HG03064 (cell line): Measurements from ENCODE around the gene CREB3L2.

Source experiments
- ATAC-seq: cut with Tn5 transposase; IDR thresholded peaks from one replicate; pipeline ENCODE4 v1.9.1; 2021; ENCODE audit warnings: low read depth; ENCODE audit not compliant: unreplicated experiment

Gene CREB3L2

GRCh38 chr7:137953665-137954470 is 48.0 kb downstream of the CREB3L2 start:
- ATAC-seq = no peak

GRCh38 chr7:137953043-137953664 is 48.7 kb downstream of the CREB3L2 start:
- no peak for ATAC-seq

DNA sequence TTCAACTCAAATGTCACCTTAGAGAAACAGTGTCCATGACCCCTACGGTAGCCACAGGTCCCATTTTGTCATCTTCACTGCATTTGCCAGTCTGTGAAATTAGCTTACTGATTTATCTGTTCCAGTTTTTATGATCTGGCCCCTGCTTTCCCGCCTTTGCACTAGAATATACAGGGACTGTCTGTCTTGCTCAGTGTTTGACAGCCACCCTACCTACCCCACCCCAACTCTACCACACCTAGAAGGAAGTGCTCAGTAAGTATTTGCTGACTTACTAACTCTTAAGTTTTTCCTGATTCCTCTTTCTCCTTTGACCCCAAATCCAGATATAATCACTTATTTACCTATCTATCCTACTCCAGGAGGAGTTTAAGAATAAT is 49.5 kb downstream of the CREB3L2 start:
- ATAC-seq = no peak

DNA sequence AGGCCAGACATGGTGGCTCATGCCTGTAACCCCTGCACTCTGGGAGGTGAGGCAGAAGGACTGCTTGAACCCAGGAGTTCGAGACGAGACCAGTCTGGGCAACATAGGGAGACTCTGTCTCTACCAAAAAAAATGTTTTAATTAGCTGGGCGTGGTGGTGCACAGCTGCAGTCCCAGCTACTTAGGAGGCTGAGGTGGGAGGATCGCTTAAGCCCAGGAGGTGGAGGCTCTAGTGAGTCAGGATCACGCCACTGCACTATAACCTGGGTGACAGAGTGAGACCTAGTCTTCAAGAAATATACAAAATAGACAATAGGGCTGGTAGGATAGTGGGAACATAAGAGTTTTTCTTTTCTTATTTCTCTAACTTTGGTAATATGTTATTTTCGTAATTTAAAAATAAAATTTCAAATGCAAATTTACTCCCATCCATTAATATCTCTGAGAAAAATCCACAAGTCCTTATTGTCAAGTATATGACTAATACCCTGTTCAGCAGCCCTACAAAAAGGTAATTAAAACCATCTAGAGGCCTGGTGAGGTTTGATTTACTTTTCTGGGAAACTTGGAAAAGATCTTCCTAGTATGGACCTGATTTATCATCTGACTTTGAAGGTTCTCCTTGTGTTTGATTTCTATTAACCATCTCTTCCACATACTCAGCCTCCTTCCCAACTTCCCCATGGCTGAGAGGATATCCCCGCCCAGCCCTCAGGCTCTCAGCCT is 50.0 kb downstream of the CREB3L2 start:
- no peak for ATAC-seq

- ATAC-seq = no peak
Measured at GRCh38 chr7:137950967-137951366, 50.9 kb downstream of the CREB3L2 start.

GRCh38 chr7:137950263-137950621 is 51.6 kb downstream of the CREB3L2 start:
- no peak for ATAC-seq

DNA sequence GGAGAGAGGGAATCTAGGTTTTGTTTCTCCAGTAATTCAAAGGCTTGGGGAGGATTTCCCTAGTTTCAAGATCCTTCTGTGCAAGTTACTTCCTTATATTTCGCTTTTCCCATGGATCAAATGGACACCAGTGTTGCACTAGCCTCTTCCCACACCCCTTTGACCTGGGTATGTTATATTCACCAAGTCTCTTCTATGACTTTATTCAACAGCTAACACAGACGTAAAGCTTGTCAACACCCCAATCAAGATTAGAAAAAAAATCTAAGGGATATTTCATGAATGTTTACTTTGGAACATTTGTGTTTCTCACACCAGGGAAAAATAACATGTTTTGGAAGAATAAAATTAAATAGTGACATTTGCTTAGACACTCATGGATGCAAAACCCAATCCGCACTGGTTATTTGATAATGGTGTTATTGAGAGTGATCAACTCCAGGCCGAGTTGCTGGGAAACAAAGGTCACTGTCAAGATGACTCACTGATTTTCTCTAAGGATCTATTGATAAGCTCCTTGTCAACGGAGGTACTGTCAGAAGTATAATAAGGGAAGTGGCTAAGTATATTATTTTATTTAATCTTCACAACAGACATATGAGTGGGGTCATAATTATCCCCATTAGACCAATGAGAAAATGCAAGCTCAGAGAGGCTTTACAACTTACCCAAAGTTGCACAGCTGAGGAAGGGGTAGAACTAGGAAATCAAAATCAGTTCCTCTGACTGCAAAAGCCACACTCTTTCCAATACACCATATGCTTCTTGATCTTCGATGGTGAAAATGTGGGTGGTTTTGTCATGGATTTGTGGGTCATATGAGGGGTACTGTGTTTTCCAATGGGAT is 52.2 kb downstream of the CREB3L2 start:
- no peak for ATAC-seq

- ATAC-seq = no peak
Measured at GRCh38 chr7:137948845-137949330, 53.0 kb downstream of the CREB3L2 start.

DNA sequence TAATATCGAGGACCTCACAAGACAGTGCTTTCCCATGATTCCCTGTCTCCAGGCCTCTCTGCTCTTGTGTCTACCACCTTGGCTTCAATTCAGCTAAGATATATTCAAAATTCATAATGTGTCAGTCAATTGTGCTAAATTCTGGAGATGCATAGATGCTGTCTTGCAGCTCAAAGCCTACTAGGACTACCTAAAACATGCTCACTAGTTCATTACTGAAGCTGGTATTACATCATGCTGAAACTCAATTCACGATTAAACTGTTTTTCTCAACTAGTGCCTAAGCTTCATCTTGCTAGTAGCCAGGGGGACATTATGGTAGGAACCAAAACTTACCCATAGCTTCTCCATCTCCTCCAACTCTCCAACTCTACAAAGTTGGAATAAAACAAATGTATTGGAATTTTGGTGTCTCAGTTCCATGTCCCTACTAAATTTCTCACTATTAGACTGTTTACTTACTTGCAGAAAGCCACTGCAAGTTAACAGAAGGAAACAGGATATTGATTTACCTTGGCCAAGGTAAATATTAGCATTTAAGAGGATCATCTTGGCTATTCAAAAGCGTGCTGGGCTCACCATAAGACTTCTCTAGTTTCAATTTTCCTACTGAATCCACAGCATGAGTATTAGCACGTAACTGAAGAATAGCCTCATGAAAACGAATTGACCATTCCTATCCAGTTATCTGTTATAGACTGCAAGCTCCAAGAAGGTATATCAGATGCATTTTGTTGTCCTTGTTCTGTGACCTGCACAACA is 53.6 kb downstream of the CREB3L2 start:
- ATAC-seq = no peak

- ATAC-seq = no peak
Measured at GRCh38 chr7:137947046-137947445, 54.8 kb downstream of the CREB3L2 start.

DNA sequence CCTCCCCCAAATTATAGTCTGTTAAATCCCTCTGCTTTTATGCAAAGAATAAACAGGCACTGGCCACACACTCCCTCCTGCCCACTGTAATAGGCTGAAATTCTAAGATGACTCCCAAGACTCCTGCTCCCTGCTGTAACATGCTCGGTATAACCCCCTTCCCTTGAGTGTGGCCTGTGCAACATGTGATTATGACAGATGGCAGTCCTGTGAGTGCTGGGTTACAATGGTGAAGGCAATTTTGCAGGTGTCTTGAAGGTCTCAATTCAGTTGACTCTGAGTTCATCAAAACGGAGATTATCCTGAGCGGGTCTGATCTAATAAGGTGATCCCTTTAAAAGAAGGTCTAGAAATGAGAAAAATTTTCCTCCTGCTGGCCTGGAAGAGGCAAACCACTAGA is 55.9 kb downstream of the CREB3L2 start:
- ATAC-seq = no peak

DNA sequence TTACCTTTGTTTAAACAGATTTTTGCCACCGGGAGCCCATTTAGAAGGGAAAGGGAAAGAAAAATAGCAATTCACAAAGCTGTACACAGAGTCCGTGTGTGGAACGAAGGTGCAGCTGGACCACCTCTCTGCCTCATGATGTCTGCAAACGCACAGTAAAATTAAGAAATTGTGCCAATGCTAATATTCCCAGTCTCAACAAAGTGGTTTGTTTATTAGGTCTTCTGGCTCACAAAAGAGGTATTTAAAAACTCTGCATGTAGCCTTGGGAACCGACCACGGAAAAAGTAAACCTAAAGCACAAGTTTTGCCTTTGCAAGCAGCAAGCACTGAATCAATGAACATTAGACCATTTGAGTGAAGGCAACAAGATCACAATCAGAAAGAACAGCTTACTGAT is 57.7 kb downstream of the CREB3L2 start:
- ATAC-seq = no peak

DNA sequence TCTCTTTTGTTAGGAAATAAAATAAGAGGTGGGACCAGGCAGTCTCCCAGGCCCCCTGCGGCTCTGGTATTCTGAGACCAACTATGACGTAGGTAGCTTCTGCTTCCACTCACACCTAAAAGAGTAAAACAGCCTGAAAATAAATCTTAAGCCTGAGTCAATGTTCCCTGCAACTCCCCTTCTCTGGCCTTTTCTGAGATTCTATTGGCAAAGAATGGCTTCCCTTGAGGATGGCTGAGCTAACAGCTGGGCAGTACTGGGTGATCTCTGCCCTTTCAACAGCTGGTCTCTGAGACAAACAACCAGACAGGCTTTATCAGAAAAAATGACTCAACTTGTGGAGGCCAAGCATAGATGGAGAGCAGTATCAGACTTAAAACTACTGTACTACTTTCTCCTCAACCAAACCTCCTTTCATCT is 58.7 kb downstream of the CREB3L2 start:
- ATAC-seq = no peak

- no peak for ATAC-seq
Measured at GRCh38 chr7:137942484-137943115, 59.3 kb downstream of the CREB3L2 start.

- ATAC-seq = no peak
Measured at GRCh38 chr7:137940656-137941518, 61.0 kb downstream of the CREB3L2 start.

GRCh38 chr7:137940218-137940617 is 61.7 kb downstream of the CREB3L2 start:
- ATAC-seq = no peak

DNA sequence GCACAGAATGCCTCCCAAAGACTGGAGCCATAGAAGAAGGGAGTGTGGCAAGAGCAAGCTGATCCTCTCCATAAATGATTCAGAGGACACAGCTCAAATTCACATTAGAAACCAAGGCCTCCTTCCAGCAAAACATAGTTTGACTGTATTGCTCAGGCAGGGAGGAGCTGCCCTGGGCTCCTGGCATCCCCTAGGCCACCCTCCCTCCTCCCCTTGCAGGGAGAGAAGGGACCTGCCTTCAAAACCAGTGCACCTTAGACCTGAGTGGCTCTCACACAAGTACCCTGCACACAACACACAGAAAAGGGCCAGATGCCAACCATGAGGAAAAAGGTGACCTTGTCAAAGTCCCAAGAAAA is 64.7 kb downstream of the CREB3L2 start:
- no peak for ATAC-seq

GRCh38 chr7:137936509-137937201 is 65.2 kb downstream of the CREB3L2 start:
- ATAC-seq = no peak
